ENCODE data around the gene AUH. TPM values are rescaled to one million over a fixed set of nuclear protein-coding genes. Genes with fewer than 3 reads are reported as not detected.

Gene AUH
- total RNA-seq, 1 donor from 2014 or later, result 24.9 TPM

GRCh38 chr9:91190062-91190461, 171.7 kb downstream of the AUH start:
- H3K36me3 Mint-ChIP-seq (ENCODE audit: insufficient read depth), result no peaks in the 10 kb centered on the region
- DNase-seq (ENCODE audit: low spot score, unreplicated experiment), result no peak
- H3K4me3 Mint-ChIP-seq (ENCODE audit: low read depth), result no peak overlapping the region
- no peak for TF ChIP-seq CTCF (IDR thresholded peaks at IDR 0.05; ENCODE audit: unreplicated experiment)
- no peaks in the 10 kb centered on the region for H3K27me3 Mint-ChIP-seq
- H3K27ac Mint-ChIP-seq, result no peak overlapping the region
- H3K4me1 Mint-ChIP-seq (ENCODE audit: low read depth), result peaks cover 16% of the 10 kb centered on the region
- H3K9me3 Mint-ChIP-seq (ENCODE audit: low read depth), result peaks cover 5% of the 10 kb centered on the region

GRCh38 chr9:91188719-91189590, 172.8 kb downstream of the AUH start:
- Mint-ChIP-seq H3K36me3 (ENCODE audit: insufficient read depth) (no peaks in the 10 kb centered on the region), H3K27me3 (no peaks in the 10 kb centered on the region), H3K4me1 (ENCODE audit: low read depth) (peaks cover 16% of the 10 kb centered on the region), H3K27ac (no peak overlapping the region), H3K9me3 (ENCODE audit: low read depth) (peaks cover 5% of the 10 kb centered on the region), H3K4me3 (ENCODE audit: low read depth) (no peak overlapping the region)
- no peak for TF ChIP-seq CTCF (IDR thresholded peaks at IDR 0.05; ENCODE audit: unreplicated experiment)
- DNase-seq (ENCODE audit: low spot score, unreplicated experiment), result no peak

- Mint-ChIP-seq H3K36me3 (ENCODE audit: insufficient read depth) (no peaks in the 10 kb centered on the region), H3K9me3 (ENCODE audit: low read depth) (peaks cover 5% of the 10 kb centered on the region), H3K4me1 (ENCODE audit: low read depth) (peaks cover 12% of the 10 kb centered on the region), H3K27me3 (no peaks in the 10 kb centered on the region), H3K27ac (no peak overlapping the region), H3K4me3 (ENCODE audit: low read depth) (no peak overlapping the region)
- TF ChIP-seq CTCF (IDR thresholded peaks at IDR 0.05; ENCODE audit: unreplicated experiment), result no peak
- no peak for DNase-seq (ENCODE audit: low spot score, unreplicated experiment)
Measured at GRCh38 chr9:91187965-91188344, 173.8 kb downstream of the AUH start.

- no peak for DNase-seq (ENCODE audit: low spot score, unreplicated experiment)
- peaks cover 9% of the 10 kb centered on the region for H3K4me1 Mint-ChIP-seq (ENCODE audit: low read depth)
- TF ChIP-seq CTCF (IDR thresholded peaks at IDR 0.05; ENCODE audit: unreplicated experiment), result no peak
- H3K4me3 Mint-ChIP-seq (ENCODE audit: low read depth), result no peak overlapping the region
- H3K27ac Mint-ChIP-seq, result no peak overlapping the region
- peaks cover 5% of the 10 kb centered on the region for H3K9me3 Mint-ChIP-seq (ENCODE audit: low read depth)
- H3K36me3 Mint-ChIP-seq (ENCODE audit: insufficient read depth), result no peaks in the 10 kb centered on the region
- H3K27me3 Mint-ChIP-seq, result no peaks in the 10 kb centered on the region
Measured at GRCh38 chr9:91187311-91187964, 174.3 kb downstream of the AUH start.

- H3K4me1 Mint-ChIP-seq (ENCODE audit: low read depth), result peaks cover 1% of the 10 kb centered on the region
Measured at GRCh38 chr9:91186632-91187108, 175.0 kb downstream of the AUH start.

More at GRCh38 chr9:91186632-91187108, 175.0 kb downstream of the AUH start:
- no peak for TF ChIP-seq CTCF (IDR thresholded peaks at IDR 0.05; ENCODE audit: unreplicated experiment)
- Mint-ChIP-seq H3K27ac (no peak overlapping the region), H3K9me3 (ENCODE audit: low read depth) (peaks cover 5% of the 10 kb centered on the region), H3K4me3 (ENCODE audit: low read depth) (no peak overlapping the region), H3K36me3 (ENCODE audit: insufficient read depth) (no peaks in the 10 kb centered on the region), H3K27me3 (no peaks in the 10 kb centered on the region)
- DNase-seq (ENCODE audit: low spot score, unreplicated experiment), result no peak

Data from progenitor cell of endocrine pancreas (in vitro differentiated cells).